ENCODE measurements around the gene LDLRAP1. TPM values are rescaled to one million over a fixed set of nuclear protein-coding genes. Genes with fewer than 3 reads are reported as not detected.

The LDLRAP1 gene
- total and polyA plus RNA-seq, 9 of the 15 experiments (the other 6 are each of a cell fraction or from before 2014, with no cell fraction given), result 0.56 to 29.6 (median 16.2) TPM

DNA sequence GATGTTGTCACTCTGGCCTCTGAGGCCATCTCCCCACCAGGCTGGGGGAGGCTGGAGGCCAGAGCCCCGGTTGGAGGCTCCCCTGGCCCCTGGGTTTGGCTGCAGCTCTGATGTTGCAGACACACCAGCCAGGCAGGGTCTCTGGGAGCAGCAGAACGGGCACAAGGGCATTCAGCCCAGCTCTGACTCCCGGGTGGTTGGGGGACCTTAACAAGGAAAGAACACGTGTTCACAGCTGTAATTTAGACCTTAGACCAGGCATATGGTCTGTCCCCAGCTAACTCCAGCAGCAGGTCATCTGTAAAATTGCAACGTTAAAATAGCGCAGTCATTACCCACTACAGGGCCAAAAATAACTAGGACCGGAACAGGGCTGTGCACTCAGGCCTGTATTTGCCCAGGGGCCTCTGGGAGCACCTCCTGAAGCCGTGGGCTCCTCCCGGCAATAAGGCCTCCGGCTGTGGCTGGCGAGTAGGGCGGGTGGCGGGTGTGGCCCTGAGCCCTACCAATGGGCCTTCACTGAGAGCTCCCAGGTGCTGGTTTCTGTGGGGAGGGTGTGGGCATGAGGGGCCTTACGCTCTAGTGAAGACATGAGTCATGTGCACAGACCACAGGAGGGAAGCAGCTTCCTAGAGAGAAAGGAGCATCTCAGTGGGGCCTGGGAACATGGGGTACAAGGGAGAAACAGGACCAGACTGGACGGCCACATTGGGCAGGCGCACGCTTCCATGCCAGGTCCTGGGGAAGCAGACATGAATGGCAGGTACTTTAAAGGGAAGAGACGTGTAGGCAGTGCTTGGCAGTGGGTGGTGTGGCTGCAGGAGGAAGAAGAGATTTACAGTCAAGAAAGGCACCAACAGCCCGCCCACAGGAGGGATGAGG is 6.1 kb downstream of the LDLRAP1 start (continued):
- TF ChIP-seq FOXP4 (CRISPR knock-in tag; IDR thresholded peaks at IDR 0.05; ENCODE audit: borderline replicate concordance), result peak; percentile 58; the same call in 1 of the 2 replicates
- 0 out of 2 replicates have a peak, but pooled peaks have one; percentile 8 for TF ChIP-seq CEBPG (CRISPR knock-in tag; IDR thresholded peaks at IDR 0.05)
- no peak for TF ChIP-seq CEBPG (tag; conservative IDR thresholded peaks at IDR 0.05 in 1 of 2, IDR thresholded peaks at IDR 0.05 in 1 of 2)
- no peak for TF ChIP-seq ADNP (tag; IDR thresholded peaks at IDR 0.05)
- TF ChIP-seq HNRNPUL1 (IDR thresholded peaks at IDR 0.05; ENCODE audit: low read length), result no peak
- TF ChIP-seq MLLT1 (IDR thresholded peaks at IDR 0.05), result no peak
- no peak; the same call in 1 of the 2 replicates for TF ChIP-seq ZNF76 (CRISPR knock-in tag; IDR thresholded peaks at IDR 0.05; ENCODE audit: borderline replicate concordance)
- TF ChIP-seq RREB1 (CRISPR knock-in tag; IDR thresholded peaks at IDR 0.05), result no peak
- peak; percentile 32; the same call in 1 of the 2 replicates for TF ChIP-seq SMARCE1 (IDR thresholded peaks at IDR 0.05)
- no peak for TF ChIP-seq ZNF77 (CRISPR knock-in tag; IDR thresholded peaks at IDR 0.05)
- TF ChIP-seq HDGF (IDR thresholded peaks at IDR 0.05), result peak; percentile 69; the same call in 1 of the 2 replicates
- TF ChIP-seq ELF4 (CRISPR knock-in tag; IDR thresholded peaks at IDR 0.05), result no peak
- no peak; the same call in 1 of the 2 replicates for TF ChIP-seq ZNF766 (CRISPR knock-in tag; conservative IDR thresholded peaks at IDR 0.05)
- TF ChIP-seq UBTF (IDR thresholded peaks at IDR 0.05; ENCODE audit: borderline replicate concordance in 1 of 2, low read depth in 2 of 2, low read length in 2 of 2), result peak in 1 of 2 experiments; percentile 96; a peak in 2 of 4 replicates
- TF ChIP-seq MTF1 (CRISPR knock-in tag; IDR thresholded peaks at IDR 0.05; ENCODE audit: borderline replicate concordance), result no peak

Measured in K562 (cell line).